ENCODE measurements around the gene KIDINS220.

Gene KIDINS220

DNA sequence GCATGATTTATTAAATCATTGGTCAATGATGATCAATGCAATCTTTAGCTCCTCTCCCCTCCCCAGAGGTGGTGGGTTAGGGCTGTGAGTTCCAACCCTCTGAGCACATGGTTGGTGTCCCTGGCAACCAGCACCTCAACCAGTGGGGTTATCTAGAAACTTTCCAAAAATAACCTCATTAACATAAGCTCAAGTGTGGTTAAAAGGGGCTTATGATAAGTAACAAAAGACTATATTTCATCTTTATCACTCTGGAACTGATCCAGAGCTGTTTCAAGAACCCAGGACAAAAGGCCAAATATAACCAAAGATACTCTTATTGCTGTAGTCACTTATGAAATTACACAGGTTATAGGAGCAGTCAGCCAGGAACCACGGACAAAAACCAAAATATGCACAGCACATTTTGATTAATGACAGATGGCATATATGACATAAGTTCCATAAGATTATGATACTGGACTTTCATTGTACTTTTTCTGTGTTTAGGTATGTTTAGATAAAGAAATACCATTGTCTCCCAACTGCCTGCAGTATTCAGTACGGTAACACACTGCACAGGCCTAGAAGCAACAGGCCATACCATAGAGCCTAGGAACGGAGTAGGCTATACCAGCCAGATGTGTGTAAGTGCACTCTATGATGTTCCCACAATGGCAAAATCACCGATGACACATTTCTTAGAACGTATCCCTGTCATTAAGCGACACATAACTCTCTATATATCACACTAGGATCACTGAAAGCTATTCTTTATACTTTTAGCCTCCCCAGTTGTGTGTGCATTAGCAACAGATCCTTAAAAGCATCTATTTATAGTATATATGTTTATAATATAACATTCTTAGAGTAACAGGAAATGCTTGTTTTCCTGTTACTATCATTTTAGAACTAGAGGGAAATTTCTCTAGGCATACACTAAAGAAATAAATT is 31.9 kb downstream of the KIDINS220 start:
- DNase-seq (ENCODE audit: low read depth): no peak

DNA sequence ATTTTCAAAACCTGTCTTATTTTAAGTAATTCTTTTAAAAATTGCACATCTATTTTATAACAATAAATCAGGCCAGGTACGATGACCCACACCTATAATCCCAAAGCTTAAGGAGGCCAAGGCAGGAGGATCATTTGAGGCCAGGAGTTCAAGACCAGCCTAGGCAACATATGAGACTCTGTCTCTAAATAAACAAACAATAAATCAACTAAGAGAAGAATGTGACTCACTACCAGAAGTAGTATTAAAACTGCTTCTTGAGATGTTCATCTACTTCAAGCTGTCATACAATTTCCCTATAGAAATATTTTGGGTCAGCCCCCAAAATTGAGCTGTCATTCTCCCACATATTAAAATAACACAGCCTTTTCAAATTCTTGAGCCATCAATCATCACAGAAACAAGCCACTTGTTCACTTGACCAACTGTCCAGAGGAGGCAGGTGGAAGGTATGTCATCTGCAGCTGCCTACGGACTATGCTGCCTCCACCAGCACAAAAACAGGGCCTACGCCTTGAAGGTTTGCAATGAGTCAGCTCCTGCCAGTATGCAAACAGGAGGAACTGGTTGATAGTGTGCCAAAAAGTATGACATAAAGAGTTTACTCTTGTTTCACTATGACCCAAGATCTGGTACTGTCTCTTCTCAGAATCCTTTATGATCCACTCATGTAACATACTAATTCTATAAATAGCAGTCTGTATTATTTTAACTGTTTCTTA is 33.6 kb downstream of the KIDINS220 start:
- DNase-seq (ENCODE audit: low read depth): no peak

DNA sequence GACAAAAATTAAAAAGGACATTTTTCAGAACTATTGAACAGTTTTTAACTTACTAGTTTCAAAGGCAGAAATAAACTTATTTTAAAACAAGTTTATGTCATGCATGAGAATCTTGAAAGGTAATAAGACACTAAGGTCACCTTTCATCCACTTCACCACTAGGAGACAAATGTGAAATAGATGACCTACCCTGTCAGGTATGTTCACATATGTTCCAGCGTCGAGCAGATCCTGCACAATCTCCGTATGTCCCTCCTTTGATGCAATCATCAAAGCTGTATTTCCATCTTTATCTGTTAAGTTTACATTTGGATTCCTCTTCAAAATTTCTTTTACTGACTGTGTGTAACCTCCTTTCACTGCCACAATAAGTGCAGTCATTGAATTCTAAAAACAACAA is 34.7 kb downstream of the KIDINS220 start:
- DNase-seq (ENCODE audit: low read depth): no peak

DNA sequence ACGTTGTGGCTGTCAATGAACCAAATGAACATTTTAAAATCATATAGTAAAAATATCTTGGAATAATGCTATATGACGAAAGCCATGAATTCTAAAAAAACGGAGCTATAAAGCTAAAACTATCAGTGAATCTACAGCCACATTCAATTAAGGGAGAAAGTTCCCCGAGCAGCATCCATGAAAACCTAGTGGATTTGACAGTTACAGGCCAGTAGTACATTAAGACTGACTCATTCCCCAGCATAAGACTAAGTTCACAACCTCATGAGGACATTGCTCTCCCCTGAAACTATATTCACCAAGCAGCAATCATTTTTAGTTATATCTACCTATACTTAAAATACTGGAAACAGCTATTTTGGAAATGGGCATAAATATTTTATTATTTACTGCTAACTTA is 36.6 kb downstream of the KIDINS220 start:
- no peak for DNase-seq (ENCODE audit: low read depth)

DNA sequence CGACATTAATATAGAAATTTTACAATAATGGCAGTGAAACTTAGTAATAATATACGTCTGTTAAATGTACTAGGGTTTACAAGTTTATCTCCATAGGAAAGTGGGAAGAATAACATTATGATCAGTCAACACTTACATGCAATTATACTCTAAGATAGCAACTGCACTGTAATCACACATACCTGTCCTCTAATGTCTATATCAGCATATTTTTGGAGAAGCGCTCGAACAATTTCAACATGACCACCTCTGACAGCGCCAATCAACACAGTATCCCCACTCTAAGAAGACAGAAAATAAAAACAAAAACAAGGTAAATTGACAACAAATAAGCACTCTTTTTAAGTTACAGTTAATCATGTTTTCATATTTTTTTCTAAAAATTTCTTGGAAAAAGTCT is 37.2 kb downstream of the KIDINS220 start:
- no peak for DNase-seq (ENCODE audit: low read depth)

DNA sequence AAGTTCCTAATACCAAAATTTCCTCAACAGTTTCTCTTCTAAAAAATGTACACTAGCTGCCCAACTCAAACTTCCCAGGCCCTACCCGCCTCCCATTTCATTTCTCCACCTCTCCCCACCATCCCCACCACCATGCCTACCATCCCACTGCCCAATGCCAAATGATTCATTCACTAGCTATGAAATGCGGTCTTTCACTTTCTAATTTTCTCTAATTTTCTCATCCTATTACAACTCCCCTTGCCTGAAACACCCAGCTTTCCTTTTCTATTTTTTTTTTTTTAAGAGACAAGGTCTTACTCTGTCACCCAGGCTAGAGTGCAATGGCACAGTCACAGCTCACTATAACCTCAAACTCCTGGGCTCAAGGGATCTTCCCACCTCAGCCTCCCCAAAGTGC is 38.4 kb downstream of the KIDINS220 start:
- no peak for DNase-seq (ENCODE audit: low read depth)

DNA sequence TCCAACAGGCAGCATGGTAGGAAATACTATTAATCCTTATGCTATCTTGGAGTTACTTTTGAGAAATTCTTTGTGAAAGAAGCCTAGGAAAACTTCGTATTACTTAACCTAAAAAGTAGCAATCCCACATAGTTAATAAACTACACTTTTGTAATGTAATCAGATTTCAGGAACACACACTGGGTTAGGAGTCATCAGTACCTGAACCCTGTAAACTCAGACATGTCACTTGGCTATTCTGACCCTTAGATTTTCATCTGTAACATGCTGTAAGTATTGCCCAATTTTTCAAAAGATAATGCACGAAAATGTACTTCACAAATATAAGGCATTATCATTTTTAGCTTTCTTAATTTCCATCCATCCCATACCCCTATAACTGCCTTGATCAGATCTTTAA is 39.0 kb downstream of the KIDINS220 start:
- no peak for DNase-seq (ENCODE audit: low read depth)

DNA sequence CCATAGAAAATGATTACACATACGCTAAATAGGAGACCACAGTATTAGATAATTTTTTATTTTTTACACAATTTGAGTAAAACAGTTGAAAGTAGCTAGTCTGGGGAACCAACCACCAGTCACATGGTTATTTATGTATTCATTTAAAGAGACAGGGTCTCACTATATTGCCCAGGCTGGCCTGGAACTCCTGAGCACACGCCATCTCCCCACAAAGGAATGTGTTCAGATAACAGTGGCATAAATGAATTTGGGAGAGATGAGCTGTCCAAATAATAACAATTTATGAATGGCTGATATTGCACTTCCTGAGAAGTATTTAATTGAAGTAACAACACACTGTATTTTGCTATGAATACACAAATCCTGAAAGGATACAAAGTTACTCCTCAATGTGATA is 39.7 kb downstream of the KIDINS220 start:
- DNase-seq (ENCODE audit: low read depth): no peak

DNA sequence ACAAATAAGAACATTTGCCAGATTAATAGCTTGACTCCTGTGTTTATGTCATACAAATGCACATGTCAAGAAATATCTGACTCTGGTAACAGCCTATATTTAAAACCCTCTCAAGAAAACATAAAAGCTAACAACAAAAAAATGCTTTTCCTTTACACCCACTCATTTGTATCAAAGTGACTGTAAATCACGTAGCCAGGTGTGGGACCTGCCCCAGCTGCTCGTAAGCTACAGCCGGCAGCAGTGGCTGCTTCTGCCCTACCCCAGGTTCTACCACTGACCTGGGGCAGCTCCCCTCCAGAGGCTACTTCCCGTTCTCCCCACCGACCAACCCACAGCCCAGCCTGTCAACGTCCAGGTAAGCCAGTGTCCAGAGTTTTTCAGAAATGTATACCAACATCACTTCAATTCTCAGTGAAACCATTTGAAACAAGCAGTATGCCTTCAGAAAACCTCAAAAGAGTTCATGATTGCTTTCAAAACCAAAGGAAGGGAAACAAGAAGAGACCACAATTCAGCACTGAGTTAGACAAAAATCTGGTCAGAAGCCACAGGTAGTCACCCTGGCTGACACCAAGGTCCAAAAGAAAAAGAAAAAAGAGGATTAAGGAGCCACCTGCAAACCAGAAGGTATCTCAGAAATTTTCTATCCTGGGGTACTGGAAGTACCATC is 40.4 kb downstream of the KIDINS220 start:
- DNase-seq (ENCODE audit: low read depth): no peak

DNA sequence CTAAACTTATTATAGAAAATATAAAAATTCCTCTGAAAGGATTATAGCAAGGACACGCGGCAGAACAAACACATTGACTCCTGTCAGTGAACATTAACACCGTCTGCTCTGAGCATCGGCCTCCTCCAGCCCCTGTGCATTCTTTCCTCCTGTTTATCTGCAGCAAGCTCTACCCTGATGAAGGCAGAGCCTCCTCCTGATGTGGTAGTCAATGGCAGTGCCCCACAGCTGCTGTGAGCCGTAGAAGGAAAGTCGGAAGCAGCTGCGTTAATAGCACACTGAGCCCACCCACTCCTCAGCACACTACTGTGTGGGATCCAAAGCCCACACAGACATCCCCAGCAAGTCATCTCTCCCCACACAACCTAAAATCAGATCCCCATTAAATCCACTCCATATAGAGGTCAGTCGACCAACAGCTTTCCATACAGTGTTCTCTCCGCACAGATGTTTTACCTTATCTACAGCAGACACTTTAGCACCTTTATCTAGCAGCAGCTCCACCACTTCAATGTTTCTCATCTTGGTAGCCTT is 41.0 kb downstream of the KIDINS220 start:
- DNase-seq (ENCODE audit: low read depth): no peak

DNA sequence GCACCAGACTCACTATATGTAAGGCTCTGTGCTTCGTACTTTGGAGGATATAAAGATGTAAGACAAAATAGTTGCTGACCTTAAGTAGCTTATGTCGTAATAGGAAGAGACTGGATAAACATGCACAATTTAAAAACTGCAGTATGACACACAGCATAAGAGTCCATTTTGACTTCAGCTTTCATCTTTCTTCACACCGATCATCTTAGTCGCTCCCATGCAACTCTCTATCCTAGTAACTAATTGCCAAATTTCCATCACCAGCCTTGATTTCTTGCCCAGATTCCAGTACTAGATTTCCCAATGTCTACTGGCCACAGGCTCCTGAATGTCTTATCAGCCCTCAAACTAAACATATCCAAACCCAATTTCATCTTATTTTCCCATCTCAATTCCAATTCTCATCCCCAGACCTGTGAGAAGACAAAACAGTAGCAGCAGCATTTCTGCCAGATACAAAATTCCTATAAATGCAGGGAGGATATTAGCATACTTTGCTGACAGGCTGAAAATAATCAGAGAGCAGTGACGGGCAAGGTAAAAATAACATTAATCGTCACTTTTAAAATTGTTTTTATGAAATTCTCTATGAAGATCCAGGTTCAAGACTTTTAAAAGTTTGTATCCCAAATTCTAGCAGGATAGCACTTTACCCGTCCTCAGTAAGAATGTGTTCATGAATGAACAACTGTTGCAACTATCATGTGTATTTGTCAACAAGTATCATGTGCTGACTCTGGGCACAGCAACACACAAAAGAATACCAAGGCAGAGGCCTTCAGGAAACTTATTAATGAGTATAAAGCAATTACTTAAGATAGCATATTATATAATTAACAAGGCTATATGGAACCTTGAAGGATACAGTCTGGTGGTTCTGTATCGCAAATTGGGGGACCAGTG is 42.2 kb downstream of the KIDINS220 start:
- no peak for DNase-seq (ENCODE audit: low read depth)

DNA sequence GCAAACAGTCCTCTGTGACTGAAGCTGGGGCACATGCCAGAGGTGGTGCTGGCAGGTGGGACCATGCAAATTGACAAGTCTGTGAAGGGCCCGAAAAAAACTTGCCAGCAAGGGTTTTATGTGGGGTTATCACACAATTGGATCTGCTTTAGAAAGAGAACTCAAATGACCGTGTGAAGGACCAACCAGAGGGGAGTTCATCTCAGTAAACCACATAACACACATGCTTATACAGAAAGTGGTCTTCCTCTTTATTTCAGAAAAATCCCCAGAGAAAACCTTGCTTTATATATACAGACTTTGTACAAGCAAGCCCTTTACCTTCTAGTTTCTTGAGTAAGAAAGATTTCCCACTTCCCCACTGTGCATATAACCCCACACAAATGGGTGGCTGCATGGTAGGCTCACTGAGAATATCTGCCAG is 46.7 kb downstream of the KIDINS220 start:
- no peak for DNase-seq (ENCODE audit: low read depth)

DNA sequence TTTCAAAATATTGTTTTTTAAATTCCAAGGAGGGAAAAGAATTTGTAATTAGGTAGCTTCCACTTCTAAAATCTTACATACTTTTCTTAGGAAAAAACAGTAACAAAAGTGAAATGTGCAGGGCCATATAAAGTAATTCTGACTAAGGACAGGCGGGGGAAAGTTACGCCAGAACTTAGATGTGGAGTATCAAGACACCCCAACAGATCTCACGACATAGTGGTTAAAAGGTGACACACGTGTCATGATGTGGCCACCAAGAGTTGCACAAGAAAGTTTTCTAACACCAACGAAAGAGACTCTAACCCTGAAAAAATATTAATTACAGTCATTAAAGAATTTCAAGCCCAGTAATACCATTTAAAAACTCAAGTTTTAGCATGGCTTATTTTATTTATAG is 51.0 kb downstream of the KIDINS220 start:
- no peak for DNase-seq (ENCODE audit: low read depth)

DNA sequence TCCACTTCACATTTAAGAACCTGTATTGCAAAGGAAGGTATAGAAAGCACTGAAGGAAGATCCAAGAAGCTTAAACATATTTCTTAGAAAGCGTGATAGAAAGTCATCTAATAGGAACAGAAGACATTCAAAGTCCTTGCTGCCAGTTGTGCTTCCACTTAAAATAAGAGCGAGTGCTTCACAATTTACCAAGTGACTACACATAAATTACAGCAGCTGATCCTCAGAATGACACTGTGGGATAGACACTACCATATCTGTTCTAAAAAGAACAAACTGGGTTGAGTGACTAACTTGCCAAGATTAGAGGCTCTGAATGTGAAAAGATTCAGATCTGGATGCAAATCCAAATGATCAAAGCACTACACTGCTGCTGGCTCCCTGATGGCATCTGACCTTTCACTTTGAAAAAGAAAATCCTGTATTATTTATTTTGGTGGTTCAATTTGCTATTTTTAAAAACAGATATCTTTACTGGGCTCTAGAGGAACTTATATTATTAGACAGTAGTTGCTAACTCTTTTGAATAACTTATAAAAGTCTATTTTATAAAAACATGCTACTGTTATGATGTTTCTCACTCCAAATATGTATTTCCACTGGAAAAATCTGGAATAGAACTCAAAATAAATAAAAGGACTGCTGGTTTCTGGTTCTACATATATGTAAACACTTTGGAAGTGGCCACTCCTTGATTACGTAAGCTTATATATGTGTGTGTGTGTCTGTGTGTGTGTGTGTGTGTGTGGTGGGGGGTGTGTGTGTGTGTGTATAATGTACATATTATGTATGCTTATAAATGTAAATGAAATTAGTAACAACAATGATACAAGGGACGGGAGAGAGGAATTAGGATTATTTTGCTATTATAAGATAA is 57.4 kb downstream of the KIDINS220 start:
- DNase-seq (ENCODE audit: low read depth): no peak

DNA sequence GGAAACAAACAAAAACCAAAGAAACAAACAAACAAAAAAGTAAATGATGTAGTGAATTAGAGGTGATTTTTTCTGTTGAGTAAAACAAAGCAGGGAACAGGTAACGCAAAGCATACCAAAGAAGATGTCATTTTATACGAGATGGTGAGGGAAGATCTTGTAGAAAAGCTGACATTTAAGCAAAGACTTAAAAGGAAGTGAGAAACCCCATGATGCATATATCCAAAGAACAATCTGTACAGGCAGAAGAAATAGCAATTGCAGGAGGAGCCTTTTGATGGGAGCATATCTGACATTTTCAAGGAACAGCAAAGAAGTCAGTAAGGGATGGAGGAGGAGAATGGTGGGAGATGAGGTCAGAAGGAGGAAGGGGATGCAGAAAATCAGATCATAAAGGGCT is 63.0 kb downstream of the KIDINS220 start:
- DNase-seq (ENCODE audit: low read depth): no peak

DNA sequence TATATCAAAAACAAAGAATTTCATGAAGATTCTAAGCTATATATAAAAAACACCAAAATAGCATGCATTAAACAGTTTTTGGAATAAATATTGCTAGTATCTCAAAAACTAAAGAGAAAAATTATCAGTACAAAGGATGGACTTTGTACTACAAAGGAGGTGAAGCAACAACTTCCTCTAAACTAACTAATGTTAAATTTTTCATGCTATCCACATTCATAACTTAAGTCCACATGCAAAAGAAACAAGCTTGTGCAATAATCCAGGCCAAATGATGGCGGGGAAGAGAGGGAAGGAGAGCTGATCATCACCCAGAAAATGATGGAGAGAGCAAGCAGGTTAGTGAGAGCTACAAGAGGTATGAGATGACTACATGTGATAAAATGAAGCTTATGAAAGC is 70.1 kb downstream of the KIDINS220 start:
- no peak for DNase-seq (ENCODE audit: low read depth)

DNA sequence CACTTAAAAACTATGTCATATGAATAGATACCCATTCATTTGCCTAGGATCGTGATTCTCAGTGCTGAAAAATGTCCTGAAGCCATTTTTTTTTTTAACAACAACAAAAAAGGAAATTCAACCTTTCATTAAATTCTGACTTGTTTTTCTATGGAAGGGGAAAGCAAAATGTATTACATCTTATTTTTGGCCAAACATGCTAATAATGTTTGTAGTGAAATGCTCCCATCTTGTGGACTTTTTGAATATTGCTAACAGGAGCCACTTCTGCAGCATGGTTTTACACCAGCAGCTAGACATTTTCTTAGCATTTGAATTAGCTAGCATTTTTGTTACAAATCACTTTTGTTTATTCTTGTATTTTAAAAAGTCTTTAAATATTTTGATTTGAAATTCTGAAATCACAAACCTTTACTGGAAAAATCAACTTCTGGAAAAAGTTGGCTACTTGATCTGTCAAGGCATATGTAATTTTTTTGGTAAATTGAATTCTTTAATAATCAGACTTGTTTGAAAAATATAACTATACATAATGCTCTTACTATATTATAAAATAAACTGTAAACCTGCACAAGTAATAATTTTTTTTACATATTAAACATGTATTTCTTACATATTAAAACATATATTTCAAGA is 75.8 kb downstream of the KIDINS220 start:
- no peak for DNase-seq (ENCODE audit: low read depth)

DNA sequence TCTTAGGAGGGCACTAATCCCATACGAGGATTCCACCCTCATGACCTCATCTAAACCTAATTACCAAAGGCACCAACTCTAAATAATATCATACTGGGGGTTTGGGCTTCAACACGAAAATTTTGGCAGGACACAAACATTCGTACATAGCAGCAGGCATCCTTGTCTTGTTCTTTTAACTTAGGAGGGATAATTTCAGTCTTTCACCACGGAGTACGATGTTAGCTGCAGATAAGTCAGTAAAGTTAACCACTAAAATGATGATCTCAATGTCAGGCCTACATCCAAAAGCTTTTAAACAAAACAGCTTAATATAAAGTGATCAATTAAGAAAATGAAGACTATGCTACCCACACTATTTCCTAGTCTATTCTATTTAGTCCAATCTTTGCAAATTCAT is 80.7 kb downstream of the KIDINS220 start:
- no peak for DNase-seq (ENCODE audit: low read depth)

DNA sequence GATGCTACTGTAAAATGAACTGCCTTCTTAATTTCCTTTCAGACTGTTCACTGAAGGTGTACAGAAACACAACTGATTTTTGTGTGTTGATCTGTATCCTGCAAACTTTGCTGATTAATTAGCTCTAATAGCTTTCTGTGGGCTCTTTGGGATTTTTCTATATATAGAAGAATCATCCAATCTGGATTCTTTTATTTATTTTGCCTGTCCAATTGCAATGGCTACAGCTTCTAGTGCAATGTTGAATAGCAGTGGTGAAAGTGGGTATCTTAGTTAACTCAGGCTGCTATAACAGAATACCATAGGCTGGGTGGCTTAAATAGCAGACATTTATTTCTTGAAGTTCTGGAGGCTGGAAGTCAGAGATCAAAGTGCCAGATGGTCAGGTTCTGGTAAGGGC is 81.2 kb downstream of the KIDINS220 start:
- DNase-seq (ENCODE audit: low read depth): no peak
